HCT116 (cell line): ENCODE data around the gene ANKRD40CL. TPM values are rescaled to one million over a fixed set of nuclear protein-coding genes. Genes with fewer than 3 reads are reported as not detected.

Experiments
- ATAC-seq: fragments of 200-7000 bp; cut with Tn5 transposase; 2 replicates; pipeline ENCODE4 v1.9.1; 2020; ENCODE audit warnings: mild to moderate bottlenecking, moderate library complexity
- BruUV-seq: library from RNA; stranded (reverse); fragments of 400-500 nt; replicated peaks from 2 replicates; lab custom pipeline; 2021; lab: Mats Ljungman, UMichigan
- CTCF ChIA-PET: fragments of 300-600 bp; sonication (Branson Sonifier 250); formaldehyde crosslinking; loops from one replicate; lab custom pipeline; 2021; ENCODE audit warnings: antibody characterized with exemption; lab: Charles Lee
- POLR2A ChIA-PET: fragments of 300-600, 350-600 bp; sonication (Branson Sonifier 250); formaldehyde crosslinking; loops from one replicate; lab custom pipeline; 2021; ENCODE audit warnings: antibody characterized with exemption; lab: Charles Lee
- RAD21 ChIA-PET, 2 experiments: fragments of 300-600 bp; sonication (Branson Sonifier 250); formaldehyde crosslinking; loops; one replicate each; lab custom pipeline; 2023; ENCODE audit warnings: low total read pairs in 2 of 2; ENCODE audit not compliant: uncharacterized antibody in 2 of 2, unreplicated experiment in 2 of 2, low non-redundant PET in 1 of 2; lab: Charles Lee
- DNase-seq: peaks from one replicate; pipeline ENCODE4 v3.0.0-alpha.2; 2010; ENCODE audit warnings: low read depth, low spot score
- H2AFZ ChIP-seq: fragments of 200-600 bp; shearing (Covaris generic), sonication (generic); 2 replicates; pipeline ENCODE4 v1.6.1; 2017; ENCODE audit warnings: low read depth, mixed run types, mixed read lengths, antibody characterized with exemption, low read length; ENCODE audit not compliant: poor library complexity, severe bottlenecking
- H3K27ac ChIP-seq: 2 replicates; pipeline ENCODE4 v1.5.1; 2012; ENCODE audit warnings: low read depth, low read length
- H3K27me3 ChIP-seq: fragments of 200-600 bp; sonication (generic); 2 replicates; pipeline ENCODE4 v1.6.1; 2016; ENCODE audit warnings: mixed run types, low read length, mixed read lengths; ENCODE audit not compliant: insufficient read depth
- H3K36me3 ChIP-seq, 2 experiments: fragments of 200-500 bp in 1 of 2; fragments of 200-600 bp in 1 of 2; sonication (Bioruptor generic) in 1 of 2; sonication (generic) in 1 of 2; 2 replicates each; pipeline versions ENCODE4 v1.5.1 to v1.6.1; 2014 to 2016; ENCODE audit warnings: low read length in 2 of 2, inconsistent platforms in 1 of 2, mixed read lengths in 1 of 2, mixed run types in 1 of 2; ENCODE audit not compliant: insufficient read depth in 2 of 2, control insufficient read depth in 1 of 2
- H3K4me1 ChIP-seq, 2 experiments: fragments of 200-600 bp in 1 of 2; sonication (generic) in 1 of 2; 2 replicates each; pipeline versions ENCODE4 v1.5.1 to v1.6.1; 2012 to 2017; ENCODE audit warnings: low read length in 2 of 2, inconsistent platforms in 1 of 2, mild to moderate bottlenecking in 1 of 2, mixed read lengths in 1 of 2, mixed run types in 1 of 2, moderate library complexity in 1 of 2; ENCODE audit not compliant: insufficient read depth in 2 of 2, control insufficient read depth in 1 of 2
- H3K4me2 ChIP-seq: fragments of 200-600 bp; sonication (generic); 2 replicates; pipeline ENCODE4 v1.6.1; 2017; ENCODE audit warnings: mixed run types, low read length, mixed read lengths
- H3K4me3 ChIP-seq, 2 experiments: fragments of 200-600 bp in 1 of 2; sonication (generic) in 1 of 2; replicated peaks in 1 of 2; 2 replicates each; pipeline ENCODE4 v1.5.1; 2011 to 2016; ENCODE audit warnings: low read length in 2 of 2, control low read depth in 1 of 2, low read depth in 1 of 2, mild to moderate bottlenecking in 1 of 2, mixed read lengths in 1 of 2, mixed run types in 1 of 2
- H3K79me2 ChIP-seq: fragments of 200-600 bp; sonication (generic); 2 replicates; pipeline ENCODE4 v1.6.1; 2017; ENCODE audit warnings: mild to moderate bottlenecking, mixed run types, low read length, moderate library complexity, mixed read lengths; ENCODE audit not compliant: insufficient read depth
- H3K9ac ChIP-seq: fragments of 200-600 bp; sonication (generic); 2 replicates; pipeline ENCODE4 v1.6.1; 2016; ENCODE audit warnings: low read length, mixed read lengths
- H3K9me2 ChIP-seq: fragments of 200-600 bp; sonication (generic), shearing (Covaris generic); 2 replicates; pipeline ENCODE4 v1.6.1; 2017; ENCODE audit warnings: mixed run types, mild to moderate bottlenecking, moderate library complexity; ENCODE audit not compliant: insufficient read depth
- H3K9me3 ChIP-seq, 2 experiments: fragments of 200-500 bp in 1 of 2; fragments of 200-600 bp in 1 of 2; sonication (Bioruptor generic) in 1 of 2; sonication (generic) in 1 of 2; 2 replicates each; pipeline ENCODE4 v1.6.1; 2014 to 2017; ENCODE audit warnings: low read length in 2 of 2, mixed read lengths in 2 of 2, inconsistent platforms in 1 of 2, low read depth in 1 of 2, mild to moderate bottlenecking in 1 of 2, mixed run types in 1 of 2, moderate library complexity in 1 of 2; ENCODE audit not compliant: control insufficient read depth in 1 of 2, insufficient read depth in 1 of 2
- H4K20me1 ChIP-seq: fragments of 200-600 bp; sonication (generic), shearing (Covaris generic); 2 replicates; pipeline ENCODE4 v1.6.1; 2017; ENCODE audit warnings: mixed run types, mild to moderate bottlenecking, moderate library complexity; ENCODE audit not compliant: insufficient read depth
- CBX3 ChIP-seq: IDR thresholded peaks from 2 replicates; pipeline ENCODE4 v1.6.1; 2012; ENCODE audit warnings: low read depth
- EGR1 ChIP-seq: IDR thresholded peaks from 2 replicates; pipeline ENCODE4 v1.6.1; 2012; ENCODE audit warnings: low read depth
- FOSL1 ChIP-seq: IDR thresholded peaks from 2 replicates; pipeline ENCODE4 v1.6.1; 2012; ENCODE audit warnings: low read depth
- JUND ChIP-seq: IDR thresholded peaks from 2 replicates; pipeline ENCODE4 v1.6.1; 2012
- POLR2A ChIP-seq: IDR thresholded peaks from 2 replicates; pipeline ENCODE4 v1.7.0; 2011; ENCODE audit warnings: borderline replicate concordance; ENCODE audit not compliant: insufficient read depth, insufficient read length; ENCODE audit errors: extremely low read depth
- POLR2AphosphoS5 ChIP-seq: IDR thresholded peaks from 2 replicates; pipeline ENCODE4 v1.6.1; 2011; ENCODE audit warnings: mild to moderate bottlenecking, low read depth, low read length, moderate library complexity
- RAD21 ChIP-seq: IDR thresholded peaks from 2 replicates; pipeline ENCODE4 v1.6.1; 2012; ENCODE audit warnings: low read depth, mild to moderate bottlenecking
- SIN3A ChIP-seq: IDR thresholded peaks from 2 replicates; pipeline ENCODE4 v1.6.1; 2012; ENCODE audit warnings: low read depth
- SP1 ChIP-seq: IDR thresholded peaks from 2 replicates; pipeline ENCODE4 v1.6.1; 2012; ENCODE audit warnings: low read depth
- TCF7L2 ChIP-seq: IDR thresholded peaks from 2 replicates; pipeline ENCODE4 v1.7.0; 2011; ENCODE audit warnings: borderline replicate concordance, inconsistent platforms; ENCODE audit not compliant: insufficient read depth, insufficient read length; ENCODE audit errors: extremely low read depth
- YY1 ChIP-seq: IDR thresholded peaks from 2 replicates; pipeline ENCODE4 v1.6.1; 2011; ENCODE audit warnings: low read length, low read depth, moderate library complexity, mild to moderate bottlenecking; ENCODE audit not compliant: insufficient replicate concordance; ENCODE audit errors: extremely low read depth
- ZBTB33 ChIP-seq: IDR thresholded peaks from 2 replicates; pipeline ENCODE4 v1.6.1; 2011; ENCODE audit warnings: mild to moderate bottlenecking, low read length, moderate library complexity; ENCODE audit not compliant: insufficient replicate concordance; ENCODE audit errors: extremely low read depth
- ZFX ChIP-seq: fragments of 450-650 bp; IDR thresholded peaks from 2 replicates; pipeline ENCODE4 v1.6.1; 2017
- intact Hi-C: fragments of 100-400 bp; cut with micrococcal nuclease; formaldehyde crosslinking; loops from 2 replicates; pipeline ENCODE4 v1.10.0; 2022
- total RNA-seq: library from RNA; stranded (reverse); gene quantifications from one replicate; pipeline ENCODE4 v1.2.1, GENCODE V29; 2021; ENCODE audit not compliant: unreplicated experiment
- TF ChIP-seq, protein P1 (sequence below): IDR thresholded peaks from 2 replicates; pipeline ENCODE4 v1.6.1; 2012; ENCODE audit warnings: low read depth
- TF ChIP-seq, protein P2 (sequence below): IDR thresholded peaks from 2 replicates; pipeline ENCODE4 v1.6.1; 2012

The ANKRD40CL gene
- total RNA-seq, 1 experiment from 2014 or later, result 0.57 TPM

DNA sequence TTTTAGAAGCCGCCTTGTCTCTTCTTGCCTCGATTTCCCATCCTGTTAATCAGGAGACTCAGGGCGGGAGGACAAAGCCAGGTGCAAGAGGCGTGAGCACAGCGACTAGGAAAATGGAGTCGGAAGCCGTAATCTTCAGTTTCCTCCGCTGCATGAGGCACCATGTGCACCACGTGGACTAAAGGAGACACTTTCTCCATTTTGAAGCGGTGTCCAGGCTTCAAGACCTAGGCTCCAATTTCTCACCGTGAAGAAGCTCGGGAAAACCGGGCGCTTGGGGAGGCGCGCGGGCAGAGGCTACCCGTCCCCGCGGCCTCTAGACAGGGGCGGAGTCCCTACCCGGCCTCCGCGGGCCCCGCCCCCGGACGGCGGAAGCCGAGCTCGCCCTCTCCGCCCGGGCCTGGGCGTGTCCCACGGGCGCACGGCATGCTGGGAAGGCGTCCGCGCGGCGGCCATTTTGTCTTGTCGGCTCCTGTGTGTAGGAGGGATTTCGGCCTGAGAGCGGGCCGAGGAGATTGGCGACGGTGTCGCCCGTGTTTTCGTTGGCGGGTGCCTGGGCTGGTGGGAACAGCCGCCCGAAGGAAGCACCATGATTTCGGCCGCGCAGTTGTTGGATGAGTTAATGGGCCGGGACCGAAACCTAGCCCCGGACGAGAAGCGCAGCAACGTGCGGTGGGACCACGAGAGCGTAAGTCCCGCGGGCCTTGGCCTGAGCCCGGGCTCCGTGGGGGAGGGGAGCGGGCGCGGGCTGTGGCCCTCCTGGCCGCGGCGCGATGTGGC, 48.0 kb downstream of the ANKRD40CL start, which contains the start of gene LUC7L3:
TSS of gene LUC7L3 (plus strand) at position 460 of the 780 bp plus-strand sequence. CDS start at position 590, 130 bp downstream.
- peak; percentile 93 for DNase-seq

More for the DNA sequence above, 48.0 kb downstream of the ANKRD40CL start, which contains the start of gene LUC7L3:
- peak; percentile 71; the same call in 1 of the 2 replicates for TF ChIP-seq CBX3
- TF ChIP-seq SP1, result peak; percentile 72; the same call in 1 of the 2 replicates
- TF ChIP-seq, protein P1, sequence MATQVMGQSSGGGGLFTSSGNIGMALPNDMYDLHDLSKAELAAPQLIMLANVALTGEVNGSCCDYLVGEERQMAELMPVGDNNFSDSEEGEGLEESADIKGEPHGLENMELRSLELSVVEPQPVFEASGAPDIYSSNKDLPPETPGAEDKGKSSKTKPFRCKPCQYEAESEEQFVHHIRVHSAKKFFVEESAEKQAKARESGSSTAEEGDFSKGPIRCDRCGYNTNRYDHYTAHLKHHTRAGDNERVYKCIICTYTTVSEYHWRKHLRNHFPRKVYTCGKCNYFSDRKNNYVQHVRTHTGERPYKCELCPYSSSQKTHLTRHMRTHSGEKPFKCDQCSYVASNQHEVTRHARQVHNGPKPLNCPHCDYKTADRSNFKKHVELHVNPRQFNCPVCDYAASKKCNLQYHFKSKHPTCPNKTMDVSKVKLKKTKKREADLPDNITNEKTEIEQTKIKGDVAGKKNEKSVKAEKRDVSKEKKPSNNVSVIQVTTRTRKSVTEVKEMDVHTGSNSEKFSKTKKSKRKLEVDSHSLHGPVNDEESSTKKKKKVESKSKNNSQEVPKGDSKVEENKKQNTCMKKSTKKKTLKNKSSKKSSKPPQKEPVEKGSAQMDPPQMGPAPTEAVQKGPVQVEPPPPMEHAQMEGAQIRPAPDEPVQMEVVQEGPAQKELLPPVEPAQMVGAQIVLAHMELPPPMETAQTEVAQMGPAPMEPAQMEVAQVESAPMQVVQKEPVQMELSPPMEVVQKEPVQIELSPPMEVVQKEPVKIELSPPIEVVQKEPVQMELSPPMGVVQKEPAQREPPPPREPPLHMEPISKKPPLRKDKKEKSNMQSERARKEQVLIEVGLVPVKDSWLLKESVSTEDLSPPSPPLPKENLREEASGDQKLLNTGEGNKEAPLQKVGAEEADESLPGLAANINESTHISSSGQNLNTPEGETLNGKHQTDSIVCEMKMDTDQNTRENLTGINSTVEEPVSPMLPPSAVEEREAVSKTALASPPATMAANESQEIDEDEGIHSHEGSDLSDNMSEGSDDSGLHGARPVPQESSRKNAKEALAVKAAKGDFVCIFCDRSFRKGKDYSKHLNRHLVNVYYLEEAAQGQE, result no peak
- peak; percentile 96 for TF ChIP-seq ZFX
- peak; percentile 89 for TF ChIP-seq SIN3A
- peak; percentile 84 for TF ChIP-seq POLR2A
- peak; percentile 99 for TF ChIP-seq YY1
- peak; percentile 65 for TF ChIP-seq ZBTB33
- TF ChIP-seq FOSL1, result no peak
- TF ChIP-seq EGR1, result peak; percentile 93
- no peak for TF ChIP-seq JUND
- peak; percentile 35 for TF ChIP-seq TCF7L2
- TF ChIP-seq POLR2AphosphoS5, result peak; percentile 99
- TF ChIP-seq, protein P2, sequence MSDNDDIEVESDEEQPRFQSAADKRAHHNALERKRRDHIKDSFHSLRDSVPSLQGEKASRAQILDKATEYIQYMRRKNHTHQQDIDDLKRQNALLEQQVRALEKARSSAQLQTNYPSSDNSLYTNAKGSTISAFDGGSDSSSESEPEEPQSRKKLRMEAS, result peak; percentile 98
- no peak for TF ChIP-seq RAD21
- Histone ChIP-seq H2AFZ (no peak within 1 kb of the TSS), H3K36me3 (peaks cover 2 to 17% of the 10 kb centered on the region in 2 experiments; a peak in 2 of 4 replicates), H3K9ac (peak within 1 kb of the TSS; percentile 93), H3K4me1 (peaks cover 26 to 56% of the 10 kb centered on the region in 2 experiments), H3K9me3 (no peaks in the 10 kb centered on the region), H3K27me3 (no peaks in the 10 kb centered on the region), H3K9me2 (no peaks in the 10 kb centered on the region), H3K79me2 (peaks cover 51% of the 10 kb centered on the region), H3K4me3 (peak within 1 kb of the TSS; percentile 65 to 98), H4K20me1 (peaks cover 39% of the 10 kb centered on the region), H3K27ac (peak within 1 kb of the TSS; percentile 95), H3K4me2 (peak within 1 kb of the TSS; percentile 78)
- TSS peak; percentile 99 for BruUV-seq
- POLR2A ChIA-PET, result interaction anchor here (0.6 to 1.8 kb wide), 16 partner anchors 10 to 177 kb away, joined by 3 to 7 read pairs (median 4); partner anchors contain the start of genes ANKRD40 and TOB1
- RAD21 ChIA-PET, result interaction anchor here in 1 of 2 experiments (0.8 kb wide), 1 partner anchor 81 kb away, joined by 4 read pairs; no protein-coding TSS in a partner anchor
- peak; percentile 93 for ATAC-seq
- CTCF ChIA-PET, result interaction anchor here (0.7 to 1.0 kb wide), 2 partner anchors 28 to 65 kb away, joined by 3 to 4 read pairs; no protein-coding TSS in a partner anchor
- intact Hi-C loops, result no loop called here
